ENCODE data around the gene STX10. TPM values are rescaled to one million over a fixed set of nuclear protein-coding genes. Genes with fewer than 3 reads are reported as not detected.

The STX10 gene
- total RNA-seq, 1 experiment from 2014 or later, result 19.3 TPM

- Mint-ChIP-seq H3K36me3 (ENCODE audit: insufficient read depth, unreplicated experiment) (peaks cover 21% of the 10 kb centered on the region), H3K27me3 (ENCODE audit: insufficient read depth, unreplicated experiment) (no peaks in the 10 kb centered on the region), H3K9me3 (ENCODE audit: unreplicated experiment) (no peaks in the 10 kb centered on the region), H3K4me1 (ENCODE audit: low read depth, unreplicated experiment) (no peaks in the 10 kb centered on the region), H3K4me3 (ENCODE audit: unreplicated experiment) (no peak overlapping the region), H3K27ac (ENCODE audit: unreplicated experiment) (no peak overlapping the region)
- no peak for DNase-seq
- POLR2A ChIA-PET, result no interaction called here
- Histone ChIP-seq H3K4me3 (ENCODE audit: low read depth, low read length) (no peak overlapping the region), H3K9me3 (no peaks in the 10 kb centered on the region), H3K27me3 (replicated peaks; ENCODE audit: control insufficient read depth, insufficient read depth, low read length) (no peaks in the 10 kb centered on the region), H3K36me3 (ENCODE audit: control insufficient read depth, insufficient read depth, low read length) (no peaks in the 10 kb centered on the region), H3K4me1 (peaks cover 11% of the 10 kb centered on the region)
- no peak for TF ChIP-seq CTCF (IDR thresholded peaks at IDR 0.05; ENCODE audit: insufficient read depth in 1 of 2, low read depth in 1 of 2, low read length in 1 of 2, severe bottlenecking in 1 of 2, unreplicated experiment in 1 of 2)
- CTCF ChIA-PET, result interaction anchor here (1.3 kb wide), 1 partner anchor 128 kb away, joined by 4 read pairs; no protein-coding TSS in a partner anchor
- no TSS peak for BruUV-seq (replicated peaks)
- intact Hi-C loops (cut with micrococcal nuclease; ENCODE audit: unreplicated experiment), result no loop called here
Observed at GRCh38 chr19:13104848-13105711, 45.1 kb downstream of the STX10 start.

GRCh38 chr19:13104360-13104847, 45.8 kb downstream of the STX10 start:
- Mint-ChIP-seq H3K4me3 (ENCODE audit: unreplicated experiment) (no peak overlapping the region), H3K4me1 (ENCODE audit: low read depth, unreplicated experiment) (no peaks in the 10 kb centered on the region), H3K36me3 (ENCODE audit: insufficient read depth, unreplicated experiment) (peaks cover 19% of the 10 kb centered on the region), H3K27me3 (ENCODE audit: insufficient read depth, unreplicated experiment) (no peaks in the 10 kb centered on the region), H3K27ac (ENCODE audit: unreplicated experiment) (no peak overlapping the region), H3K9me3 (ENCODE audit: unreplicated experiment) (no peaks in the 10 kb centered on the region)
- no peak for DNase-seq
- Histone ChIP-seq H3K36me3 (ENCODE audit: control insufficient read depth, insufficient read depth, low read length) (no peaks in the 10 kb centered on the region), H3K4me1 (peaks cover 11% of the 10 kb centered on the region), H3K27me3 (replicated peaks; ENCODE audit: control insufficient read depth, insufficient read depth, low read length) (no peaks in the 10 kb centered on the region), H3K9me3 (no peaks in the 10 kb centered on the region), H3K4me3 (ENCODE audit: low read depth, low read length) (no peak overlapping the region)
- CTCF ChIA-PET, result interaction anchor here (0.6 to 1.3 kb wide), 2 partner anchors 127 to 664 kb away, joined by 3 to 4 read pairs; no protein-coding TSS in a partner anchor
- intact Hi-C loops (cut with micrococcal nuclease; ENCODE audit: unreplicated experiment), result no loop called here
- no peak for TF ChIP-seq CTCF (IDR thresholded peaks at IDR 0.05; ENCODE audit: insufficient read depth in 1 of 2, low read depth in 1 of 2, low read length in 1 of 2, severe bottlenecking in 1 of 2, unreplicated experiment in 1 of 2)
- POLR2A ChIA-PET, result no interaction called here
- no TSS peak for BruUV-seq (replicated peaks)

- no peaks in the 10 kb centered on the region for H3K9me3 Mint-ChIP-seq (ENCODE audit: unreplicated experiment)
- intact Hi-C loops (cut with micrococcal nuclease; ENCODE audit: unreplicated experiment), result no loop called here
- peaks cover 15% of the 10 kb centered on the region for H3K36me3 Mint-ChIP-seq (ENCODE audit: insufficient read depth, unreplicated experiment)
- no peak for DNase-seq
- H3K4me1 Mint-ChIP-seq (ENCODE audit: low read depth, unreplicated experiment), result no peaks in the 10 kb centered on the region
- ChIA-PET POLR2A (no interaction called here), CTCF (interaction anchor here (0.6 to 1.3 kb wide), 2 partner anchors 126 to 664 kb away, joined by 3 to 4 read pairs; no protein-coding TSS in a partner anchor)
- Histone ChIP-seq H3K4me1 (peaks cover 11% of the 10 kb centered on the region), H3K9me3 (no peaks in the 10 kb centered on the region), H3K27me3 (replicated peaks; ENCODE audit: control insufficient read depth, insufficient read depth, low read length) (no peaks in the 10 kb centered on the region), H3K4me3 (ENCODE audit: low read depth, low read length) (no peak overlapping the region), H3K36me3 (ENCODE audit: control insufficient read depth, insufficient read depth, low read length) (no peaks in the 10 kb centered on the region)
- BruUV-seq (replicated peaks), result no TSS peak
- no peak for TF ChIP-seq CTCF (IDR thresholded peaks at IDR 0.05; ENCODE audit: insufficient read depth in 1 of 2, low read depth in 1 of 2, low read length in 1 of 2, severe bottlenecking in 1 of 2, unreplicated experiment in 1 of 2)
- H3K27ac Mint-ChIP-seq (ENCODE audit: unreplicated experiment), result no peak overlapping the region
- H3K4me3 Mint-ChIP-seq (ENCODE audit: unreplicated experiment), result no peak overlapping the region
- H3K27me3 Mint-ChIP-seq (ENCODE audit: insufficient read depth, unreplicated experiment), result no peaks in the 10 kb centered on the region
Observed at GRCh38 chr19:13103581-13104359, 46.4 kb downstream of the STX10 start.

Measured in Caco-2 (cell line).